IPS-20b (cell line): Measurements from ENCODE around the gene MCM6.

Source experiments
- H3K27ac ChIP-seq: one replicate; pipeline ENCODE4 v1.5.1; 2013; ENCODE audit warnings: low read length
- H3K27me3 ChIP-seq: 2 replicates; pipeline ENCODE4 v1.6.1; 2013; ENCODE audit warnings: mild to moderate bottlenecking, low read length, inconsistent platforms; ENCODE audit not compliant: insufficient read depth
- H3K36me3 ChIP-seq: 2 replicates; pipeline ENCODE4 v1.6.1; 2013; ENCODE audit warnings: low read depth, mild to moderate bottlenecking, inconsistent platforms, low read length, moderate library complexity; ENCODE audit not compliant: insufficient read depth
- H3K4me1 ChIP-seq: 2 replicates; pipeline ENCODE4 v1.6.1; 2013; ENCODE audit warnings: mild to moderate bottlenecking, control low read depth, inconsistent platforms, low read length, moderate library complexity; ENCODE audit not compliant: insufficient read depth
- H3K4me3 ChIP-seq: 2 replicates; pipeline ENCODE4 v1.5.1; 2013; ENCODE audit warnings: mild to moderate bottlenecking, low read length, inconsistent platforms
- H3K9ac ChIP-seq: 2 replicates; pipeline ENCODE4 v1.6.1; 2013; ENCODE audit warnings: low read depth, mild to moderate bottlenecking, inconsistent platforms, low read length, moderate library complexity
- H3K9me3 ChIP-seq: 2 replicates; pipeline ENCODE4 v1.6.1; 2013; ENCODE audit warnings: mild to moderate bottlenecking, low read depth, low read length, inconsistent platforms; ENCODE audit not compliant: insufficient read depth

The MCM6 gene

DNA sequence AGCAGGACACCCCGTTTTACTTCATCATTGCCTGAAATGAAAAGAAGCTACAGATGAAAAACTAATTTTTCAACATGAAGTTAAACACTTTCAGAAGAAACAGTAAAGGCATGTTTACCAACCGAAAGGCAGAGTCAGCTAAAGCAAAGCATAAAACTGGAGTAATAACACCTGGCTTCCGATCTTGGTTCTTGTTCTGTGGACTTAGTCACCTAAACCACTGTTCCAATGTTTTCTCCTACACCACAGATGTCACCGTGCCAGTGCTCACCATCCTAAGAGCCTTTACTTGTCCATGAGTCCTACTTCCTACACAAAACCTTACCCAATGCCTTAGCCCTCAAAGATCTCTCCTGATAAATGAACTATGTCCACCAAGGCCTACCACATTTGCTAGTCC, 13.5 kb downstream of the MCM6 start:
- H3K4me1 ChIP-seq: no peaks in the 10 kb centered on the region
- no peaks in the 10 kb centered on the region for H3K27me3 ChIP-seq
- H3K9ac ChIP-seq: no peak overlapping the region
- H3K27ac ChIP-seq: no peak overlapping the region
- H3K9me3 ChIP-seq: no peaks in the 10 kb centered on the region
- no peak overlapping the region for H3K4me3 ChIP-seq
- H3K36me3 ChIP-seq: peaks cover 94% of the 10 kb centered on the region

DNA sequence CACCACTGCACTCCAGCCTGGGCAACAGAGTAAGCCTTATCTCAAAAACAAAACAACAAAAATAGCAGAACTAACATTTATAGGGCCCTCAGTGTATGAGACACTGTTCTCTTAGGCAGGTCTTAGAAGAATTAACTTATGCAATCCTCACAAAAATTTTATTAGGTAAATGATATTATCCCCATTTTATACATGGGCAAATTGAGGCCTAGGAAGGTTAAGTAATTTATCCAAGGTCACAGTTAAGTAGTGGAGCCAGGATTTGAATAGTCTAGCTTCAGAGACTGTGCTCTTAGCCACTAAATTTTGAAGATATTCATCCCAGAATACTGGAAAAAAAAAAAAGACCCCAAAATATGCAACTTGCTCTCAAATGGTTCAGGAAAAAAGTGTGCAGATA, 22.8 kb downstream of the MCM6 start:
- Histone ChIP-seq H3K36me3 (peaks cover 95% of the 10 kb centered on the region), H3K4me3 (no peak overlapping the region), H3K4me1 (no peaks in the 10 kb centered on the region), H3K9ac (no peak overlapping the region), H3K27me3 (no peaks in the 10 kb centered on the region), H3K27ac (no peak overlapping the region), H3K9me3 (no peaks in the 10 kb centered on the region)

GRCh38 chr2:135851858-135852257, 24.4 kb downstream of the MCM6 start:
- Histone ChIP-seq H3K9ac (no peak overlapping the region), H3K4me1 (no peaks in the 10 kb centered on the region), H3K27me3 (no peaks in the 10 kb centered on the region), H3K9me3 (no peaks in the 10 kb centered on the region), H3K4me3 (no peak overlapping the region), H3K27ac (no peak overlapping the region), H3K36me3 (peaks cover 95% of the 10 kb centered on the region)

DNA sequence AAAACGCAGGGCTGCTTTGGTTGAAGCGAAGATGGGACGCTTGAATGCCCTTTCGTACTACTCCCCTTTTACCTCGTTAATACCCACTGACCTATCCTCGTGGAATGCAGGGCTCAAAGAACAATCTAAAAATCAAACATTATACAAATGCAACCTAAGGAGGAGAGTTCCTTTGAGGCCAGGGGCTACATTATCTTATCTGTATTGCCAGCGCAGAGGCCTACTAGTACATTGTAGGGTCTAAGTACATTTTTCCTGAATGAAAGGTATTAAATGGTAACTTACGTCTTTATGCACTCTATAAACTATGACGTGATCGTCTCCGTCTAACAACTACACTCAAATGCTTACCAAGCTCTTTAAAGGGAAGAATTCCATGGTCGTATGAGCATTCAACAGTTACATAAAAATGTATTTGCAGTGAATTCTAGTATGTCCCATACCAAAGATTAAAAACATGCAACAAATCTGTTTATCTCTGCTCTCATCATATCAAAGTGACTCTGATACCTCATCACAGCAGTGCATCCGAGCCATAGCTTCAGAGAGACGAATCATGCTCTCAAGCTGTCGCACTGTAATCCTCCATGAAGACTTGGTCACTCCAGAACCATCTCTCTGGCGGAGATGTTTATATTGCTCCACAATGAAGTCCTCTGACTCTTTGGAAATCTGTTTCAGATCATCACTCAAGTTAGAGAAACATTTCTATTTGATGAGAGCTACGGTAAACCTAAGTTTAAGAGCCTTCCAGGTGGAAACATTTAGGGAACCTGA, 25.2 kb downstream of the MCM6 start:
- no peak overlapping the region for H3K27ac ChIP-seq
- no peaks in the 10 kb centered on the region for H3K9me3 ChIP-seq
- H3K36me3 ChIP-seq: peaks cover 95% of the 10 kb centered on the region
- H3K9ac ChIP-seq: no peak overlapping the region
- H3K4me1 ChIP-seq: no peaks in the 10 kb centered on the region
- H3K4me3 ChIP-seq: no peak overlapping the region
- no peaks in the 10 kb centered on the region for H3K27me3 ChIP-seq

DNA sequence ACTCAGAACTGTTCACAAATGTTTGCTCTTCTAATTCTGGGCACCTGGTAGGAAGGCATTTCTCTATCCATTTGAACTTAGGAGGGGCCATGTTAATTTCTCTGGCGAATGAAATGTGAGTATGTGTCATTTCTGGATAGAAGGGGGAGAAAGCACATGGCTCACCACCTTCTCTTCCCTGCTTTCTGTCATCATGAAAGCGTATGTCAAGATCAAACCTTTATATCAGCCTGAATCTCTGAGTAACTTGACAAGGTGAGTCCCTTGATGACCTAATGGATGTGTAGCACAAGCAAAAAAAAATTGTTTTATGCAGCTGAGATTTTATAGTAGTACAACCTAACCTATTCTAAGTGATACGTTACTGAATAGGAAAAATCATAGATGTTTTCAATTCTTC, 27.2 kb downstream of the MCM6 start:
- H3K4me3 ChIP-seq: no peak overlapping the region
- H3K9me3 ChIP-seq: no peaks in the 10 kb centered on the region
- no peak overlapping the region for H3K27ac ChIP-seq
- H3K36me3 ChIP-seq: peaks cover 98% of the 10 kb centered on the region
- H3K9ac ChIP-seq: no peak overlapping the region
- no peaks in the 10 kb centered on the region for H3K27me3 ChIP-seq
- H3K4me1 ChIP-seq: no peaks in the 10 kb centered on the region

DNA sequence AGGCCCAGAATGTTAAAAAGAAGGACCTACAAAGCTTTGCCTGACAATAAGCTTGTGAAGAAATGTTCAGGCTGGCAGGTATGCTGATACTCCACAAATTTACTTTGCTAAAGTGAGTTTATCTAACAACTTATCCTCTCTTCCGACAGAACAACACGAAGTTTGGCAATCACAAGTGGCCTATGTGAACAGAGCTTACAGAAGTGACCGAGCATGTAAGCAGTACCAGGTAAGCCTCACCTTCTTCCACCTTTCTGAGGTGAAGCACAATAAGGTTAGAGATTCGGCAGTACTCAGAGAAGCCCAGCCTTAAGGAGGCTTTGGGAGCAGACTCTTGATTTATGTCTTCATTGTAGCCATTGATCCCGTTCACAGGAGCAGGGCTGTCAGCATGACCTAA, 30.2 kb downstream of the MCM6 start:
- Histone ChIP-seq H3K36me3 (peaks cover 94% of the 10 kb centered on the region), H3K27me3 (no peaks in the 10 kb centered on the region), H3K4me1 (no peaks in the 10 kb centered on the region), H3K9me3 (no peaks in the 10 kb centered on the region), H3K4me3 (no peak overlapping the region), H3K9ac (no peak overlapping the region), H3K27ac (no peak overlapping the region)

DNA sequence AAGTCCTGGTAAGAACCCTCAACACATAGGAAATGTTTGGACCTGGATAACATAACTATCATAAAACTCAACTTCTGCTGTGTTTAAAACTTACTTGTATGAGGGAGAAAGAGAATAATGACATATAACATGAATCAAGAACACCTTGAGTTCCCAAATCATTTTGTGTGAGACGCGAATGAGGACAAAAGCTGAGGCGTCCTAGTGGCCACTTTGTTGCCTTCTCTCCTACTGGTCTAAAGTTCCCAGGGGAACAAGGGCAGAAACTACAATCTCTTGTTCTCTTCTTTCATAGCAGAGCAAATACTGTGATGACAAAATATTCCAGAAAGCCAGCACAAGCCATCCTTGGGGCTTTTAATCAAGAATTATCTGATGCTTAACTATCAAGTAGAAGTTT, 31.0 kb downstream of the MCM6 start:
- Histone ChIP-seq H3K36me3 (peaks cover 94% of the 10 kb centered on the region), H3K4me1 (no peaks in the 10 kb centered on the region), H3K27ac (no peak overlapping the region), H3K27me3 (no peaks in the 10 kb centered on the region), H3K4me3 (no peak overlapping the region), H3K9me3 (no peaks in the 10 kb centered on the region), H3K9ac (no peak overlapping the region)

- Histone ChIP-seq H3K4me1 (no peaks in the 10 kb centered on the region), H3K4me3 (no peak overlapping the region), H3K27me3 (no peaks in the 10 kb centered on the region), H3K9me3 (no peaks in the 10 kb centered on the region), H3K27ac (no peak overlapping the region), H3K36me3 (peaks cover 93% of the 10 kb centered on the region), H3K9ac (no peak overlapping the region)
Observed at GRCh38 chr2:135844301-135844895, 31.8 kb downstream of the MCM6 start.

DNA sequence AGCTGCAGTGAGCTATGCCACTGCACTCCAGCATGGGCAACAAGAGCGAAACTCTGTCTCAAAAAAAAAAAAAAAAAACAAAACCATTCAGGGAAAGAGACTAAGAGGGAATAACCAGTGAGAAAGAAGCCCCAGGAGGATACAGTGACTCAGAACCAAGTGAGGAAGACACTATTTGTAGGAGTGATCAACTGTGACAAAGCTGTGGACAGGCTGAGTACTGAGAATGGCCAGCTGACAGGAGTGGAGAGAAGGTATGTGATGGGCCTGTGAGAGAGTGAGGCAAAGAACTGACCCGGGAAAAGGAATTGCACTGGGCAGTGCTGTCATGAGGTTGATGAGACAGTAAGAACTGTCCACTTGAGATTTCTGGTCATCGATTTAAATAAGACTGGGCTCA, 32.6 kb downstream of the MCM6 start:
- Histone ChIP-seq H3K27ac (no peak overlapping the region), H3K9ac (no peak overlapping the region), H3K36me3 (peaks cover 85% of the 10 kb centered on the region), H3K4me3 (no peak overlapping the region), H3K27me3 (no peaks in the 10 kb centered on the region), H3K4me1 (no peaks in the 10 kb centered on the region), H3K9me3 (no peaks in the 10 kb centered on the region)

DNA sequence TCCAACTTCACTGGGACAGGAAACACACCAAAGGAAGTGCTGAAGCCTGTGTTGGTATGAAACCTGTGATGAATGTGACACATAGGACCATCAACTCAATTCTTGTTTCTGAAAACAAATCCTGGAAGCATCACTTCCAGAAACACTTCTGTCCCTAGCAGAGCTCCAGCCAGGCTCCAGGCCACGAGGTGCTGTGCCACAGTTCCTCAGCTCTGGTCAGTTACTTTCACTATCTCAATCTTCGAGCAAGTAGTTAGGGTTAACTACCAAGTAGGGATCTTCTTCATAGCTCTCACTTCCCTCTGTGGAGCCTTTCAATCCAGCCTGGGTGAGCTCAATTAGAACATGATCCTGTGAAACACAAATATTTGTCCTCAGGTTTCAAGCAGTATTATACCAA, 35.6 kb downstream of the MCM6 start:
- Histone ChIP-seq H3K9me3 (no peaks in the 10 kb centered on the region), H3K36me3 (peaks cover 57% of the 10 kb centered on the region), H3K27me3 (no peaks in the 10 kb centered on the region), H3K4me1 (no peaks in the 10 kb centered on the region), H3K4me3 (no peak overlapping the region), H3K9ac (no peak overlapping the region), H3K27ac (no peak overlapping the region)

DNA sequence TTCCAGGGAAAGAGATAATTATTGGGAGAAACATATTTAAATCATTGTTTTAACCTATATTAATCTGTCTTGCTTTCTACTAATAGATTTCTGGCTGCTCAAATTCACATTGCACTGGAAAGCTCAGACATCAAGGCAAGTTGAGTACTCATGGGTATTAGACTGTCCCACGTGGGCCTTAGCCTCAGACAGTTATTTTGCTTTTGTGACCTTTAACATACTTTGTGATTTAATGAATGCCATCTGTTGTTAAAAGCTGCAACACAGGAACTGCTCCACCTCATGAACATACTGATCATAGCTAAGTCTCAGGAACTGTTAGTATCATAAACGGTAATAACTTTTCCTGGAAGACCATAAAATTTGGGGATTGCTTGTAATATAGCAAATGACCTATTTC, 36.5 kb downstream of the MCM6 start:
- Histone ChIP-seq H3K36me3 (peaks cover 48% of the 10 kb centered on the region), H3K9ac (no peak overlapping the region), H3K4me1 (no peaks in the 10 kb centered on the region), H3K27ac (no peak overlapping the region), H3K27me3 (no peaks in the 10 kb centered on the region), H3K4me3 (no peak overlapping the region), H3K9me3 (no peaks in the 10 kb centered on the region)

DNA sequence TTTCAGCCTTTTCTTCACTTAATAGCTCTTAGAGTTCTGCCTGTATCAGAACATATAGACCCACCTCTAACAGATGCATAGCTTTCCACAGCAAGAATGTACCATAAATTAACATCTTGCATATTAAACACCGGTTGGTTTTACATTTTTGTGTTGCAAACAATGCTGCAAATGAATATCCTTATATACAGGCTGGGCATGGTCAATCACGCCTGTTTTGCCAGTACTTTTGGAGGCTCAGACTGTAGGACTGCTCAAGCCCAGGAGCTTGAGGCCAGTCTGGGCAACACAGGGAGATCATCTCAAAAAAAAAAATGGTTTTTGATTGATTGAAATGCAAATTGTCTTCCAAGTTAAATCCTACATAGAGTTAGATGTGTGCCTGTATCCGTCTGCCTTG, 37.7 kb downstream of the MCM6 start:
- Histone ChIP-seq H3K9ac (no peak overlapping the region), H3K4me1 (no peaks in the 10 kb centered on the region), H3K4me3 (no peak overlapping the region), H3K27ac (no peak overlapping the region), H3K27me3 (no peaks in the 10 kb centered on the region), H3K9me3 (no peaks in the 10 kb centered on the region), H3K36me3 (peaks cover 36% of the 10 kb centered on the region)
